C1 segment of cervical spinal cord (tissue), 14 donors: Measurements from ENCODE around the gene KCNMA1.
A peak's percentile ranks its signal among the peaks of the same experiment; 100 is the strongest.
"Not testable (repeated sequence)": the region's sequence is repeated elsewhere in the genome, so short reads cannot be mapped to it uniquely, and the experiment has no call there.

ENCODE experiments used
- DNase-seq, 14 donors: peaks; one replicate each; lab custom pipeline; 2025; lab: John Stamatoyannopoulos, UW

Gene KCNMA1

DNA sequence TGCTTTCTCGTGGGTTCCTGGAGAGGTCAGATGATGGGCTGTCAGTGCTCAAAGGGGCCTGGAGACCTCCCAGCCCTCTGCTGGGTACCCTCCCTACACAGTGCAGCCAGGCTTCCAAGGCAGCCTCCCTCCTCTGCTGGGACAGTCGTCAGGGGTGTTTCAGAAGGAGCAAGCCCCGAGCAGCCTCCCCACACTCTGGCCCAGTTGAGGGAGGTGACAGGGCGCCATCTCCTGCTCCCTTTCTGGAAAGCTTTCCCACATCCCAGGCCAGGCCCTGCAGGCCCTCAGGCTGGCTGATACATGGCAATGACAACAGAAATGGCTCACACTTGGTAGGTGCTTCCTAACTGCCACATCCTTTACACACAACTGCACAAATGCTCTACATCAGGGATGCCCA is 32.1 kb downstream of the KCNMA1 start:
- DNase-seq: no peak

DNA sequence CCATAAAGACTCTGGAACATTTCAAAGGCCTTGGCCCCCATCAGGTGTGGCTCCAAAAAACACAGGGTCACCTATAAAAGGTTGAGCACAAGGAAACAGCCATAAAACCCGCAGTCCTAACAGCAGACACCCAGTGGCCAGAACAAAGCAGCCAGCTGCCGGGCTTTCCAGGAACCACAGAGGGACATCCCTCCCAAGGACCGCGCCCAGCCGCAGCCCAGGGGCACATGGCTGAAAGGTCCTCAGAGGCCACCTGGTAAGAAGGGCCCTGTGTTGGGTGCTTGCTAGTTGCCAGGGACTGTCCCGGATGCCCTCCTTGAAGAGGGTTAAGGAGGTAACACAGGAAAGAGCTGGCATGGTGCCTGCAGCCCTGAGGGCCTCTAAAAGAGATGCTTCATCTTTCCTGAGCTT is 32.7 kb downstream of the KCNMA1 start:
- DNase-seq: no peak

DNA sequence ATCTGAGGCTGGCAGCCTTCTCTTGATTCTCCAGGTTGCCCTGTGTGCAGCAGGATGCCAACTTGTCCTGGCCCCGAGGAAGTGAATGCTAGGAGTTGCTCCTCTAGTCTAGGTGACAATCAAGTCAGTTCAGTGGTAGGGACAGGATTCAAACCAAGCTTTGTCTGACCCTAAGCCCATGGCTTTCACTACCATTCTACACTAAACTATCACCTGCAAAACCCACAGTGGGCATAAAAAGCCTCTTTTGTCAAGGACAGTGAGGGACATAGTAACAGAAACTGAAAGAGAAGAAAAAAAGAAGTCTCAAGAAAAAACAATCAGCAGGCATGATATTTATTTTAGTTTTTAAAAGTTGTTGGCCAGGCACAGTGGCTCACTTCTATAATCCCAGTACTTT is 33.5 kb downstream of the KCNMA1 start:
- no peak for DNase-seq

GRCh38 chr10:77603534-77603927 is 34.1 kb downstream of the KCNMA1 start:
- DNase-seq: no peak

DNA sequence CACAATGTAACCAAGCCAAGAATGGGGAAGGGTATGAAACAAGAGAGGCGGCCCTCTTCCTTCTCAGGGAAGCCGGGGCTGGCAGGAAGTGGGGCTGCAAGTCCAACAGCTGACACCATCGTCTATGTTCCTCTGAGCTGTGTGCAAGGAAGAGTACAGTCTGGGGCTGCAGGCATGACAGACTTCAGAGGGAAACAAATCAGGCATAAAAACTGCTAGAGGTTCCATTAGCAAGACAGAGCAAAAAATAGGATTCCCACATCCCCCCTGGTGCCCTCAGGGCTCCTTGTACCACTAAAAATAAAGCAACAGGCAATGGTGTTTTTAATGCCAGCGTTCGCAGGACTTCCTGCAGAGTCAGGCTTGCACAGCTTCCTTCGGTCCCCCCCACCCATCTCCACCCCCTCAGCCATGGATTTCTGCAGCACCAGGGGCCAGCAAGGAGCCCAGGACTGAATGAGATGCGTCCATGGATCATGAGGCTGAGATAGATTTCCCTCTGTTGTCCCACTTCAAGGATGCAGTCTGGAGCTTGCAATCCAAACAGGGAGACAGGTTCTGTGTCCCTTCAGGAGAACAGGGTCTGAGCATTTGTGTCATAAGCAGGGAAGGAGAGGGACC is 34.6 kb downstream of the KCNMA1 start:
- peak in 2 of 14 donors; percentile 11 to 20 for DNase-seq

GRCh38 chr10:77602231-77602912 is 35.2 kb downstream of the KCNMA1 start:
- no peak for DNase-seq

GRCh38 chr10:77601488-77601887 is 36.1 kb downstream of the KCNMA1 start:
- DNase-seq: no peak

DNA sequence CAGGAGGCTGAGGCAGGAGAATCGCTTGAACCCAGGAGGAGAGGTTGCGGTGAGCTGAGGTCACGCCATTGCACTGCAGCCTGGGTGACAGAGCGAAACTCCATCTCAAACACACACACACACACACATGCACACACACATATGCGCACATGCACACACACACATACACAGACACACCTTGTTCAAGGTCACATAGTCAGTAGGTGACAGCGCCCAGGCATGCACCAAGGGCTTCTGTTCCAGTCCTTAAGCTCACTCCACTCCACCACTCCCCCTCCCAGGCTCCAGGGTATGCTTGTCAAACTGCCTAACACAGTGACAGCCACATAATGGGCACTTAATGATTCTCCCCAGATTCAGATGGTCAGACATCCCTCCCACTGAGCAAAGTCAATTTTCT is 37.0 kb downstream of the KCNMA1 start:
- DNase-seq: no peak

- no peak for DNase-seq
Observed at GRCh38 chr10:77599651-77600050, 38.0 kb downstream of the KCNMA1 start.

GRCh38 chr10:77598606-77599005 is 39.0 kb downstream of the KCNMA1 start:
- DNase-seq: no peak

GRCh38 chr10:77597560-77597959 is 40.0 kb downstream of the KCNMA1 start:
- DNase-seq: no peak

- DNase-seq: no peak
Observed at GRCh38 chr10:77594471-77594783, 43.2 kb downstream of the KCNMA1 start.

GRCh38 chr10:77593771-77594470 is 43.7 kb downstream of the KCNMA1 start:
- peak in 1 of 14 donors; percentile 17 for DNase-seq

DNA sequence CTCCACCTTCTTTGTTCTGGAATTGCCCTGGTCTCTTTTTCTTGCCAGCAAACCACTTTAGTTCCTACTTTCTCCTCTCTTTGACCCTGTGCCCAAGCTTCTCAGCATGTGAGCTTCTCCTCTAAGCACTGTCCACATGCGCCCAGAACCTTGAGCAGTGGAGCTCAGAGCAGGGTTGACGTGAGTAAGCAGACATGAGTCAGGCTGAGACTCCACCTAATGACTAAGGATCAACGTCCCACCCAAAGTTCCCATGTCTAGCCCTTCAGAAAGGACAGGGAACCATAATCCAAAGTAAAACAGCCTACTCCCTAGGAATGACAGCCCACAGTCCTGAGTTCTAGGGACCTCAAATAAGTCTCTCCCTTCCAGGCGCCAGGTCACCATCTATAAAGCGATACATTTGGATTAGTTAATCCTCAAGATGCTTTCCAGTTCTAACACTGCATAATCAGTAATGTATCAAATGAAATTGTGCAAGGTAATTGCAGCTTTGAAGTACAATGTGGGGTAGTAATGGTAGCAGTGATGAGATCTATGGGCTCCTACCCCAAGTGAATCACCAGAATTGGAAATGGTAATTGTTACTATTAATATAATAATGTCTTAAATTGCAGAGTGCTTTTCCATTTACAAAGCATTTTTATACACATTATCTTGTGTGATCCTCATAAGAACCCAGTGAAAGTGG is 44.5 kb downstream of the KCNMA1 start:
- DNase-seq: peak in 2 of 14 donors; percentile 10 to 25

DNA sequence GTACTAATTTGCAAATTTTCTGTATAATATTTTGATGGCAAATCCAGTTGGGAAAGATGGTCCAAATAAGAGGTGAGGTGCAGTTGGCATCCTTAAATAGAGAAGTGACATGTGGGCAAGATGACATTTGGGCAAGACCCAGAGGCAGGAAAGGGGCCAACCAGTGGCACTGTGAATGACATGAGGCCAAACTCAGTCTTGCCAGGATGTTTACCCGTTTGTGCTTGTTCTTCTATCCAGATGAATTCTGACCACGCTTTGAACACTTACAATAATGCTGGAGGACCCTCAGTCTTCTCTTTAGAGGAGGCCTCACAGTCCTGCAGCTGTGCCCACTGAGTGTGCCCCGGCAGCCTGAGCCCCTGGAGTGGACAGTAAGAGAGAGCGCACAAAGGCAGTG is 45.1 kb downstream of the KCNMA1 start:
- DNase-seq: no peak

DNA sequence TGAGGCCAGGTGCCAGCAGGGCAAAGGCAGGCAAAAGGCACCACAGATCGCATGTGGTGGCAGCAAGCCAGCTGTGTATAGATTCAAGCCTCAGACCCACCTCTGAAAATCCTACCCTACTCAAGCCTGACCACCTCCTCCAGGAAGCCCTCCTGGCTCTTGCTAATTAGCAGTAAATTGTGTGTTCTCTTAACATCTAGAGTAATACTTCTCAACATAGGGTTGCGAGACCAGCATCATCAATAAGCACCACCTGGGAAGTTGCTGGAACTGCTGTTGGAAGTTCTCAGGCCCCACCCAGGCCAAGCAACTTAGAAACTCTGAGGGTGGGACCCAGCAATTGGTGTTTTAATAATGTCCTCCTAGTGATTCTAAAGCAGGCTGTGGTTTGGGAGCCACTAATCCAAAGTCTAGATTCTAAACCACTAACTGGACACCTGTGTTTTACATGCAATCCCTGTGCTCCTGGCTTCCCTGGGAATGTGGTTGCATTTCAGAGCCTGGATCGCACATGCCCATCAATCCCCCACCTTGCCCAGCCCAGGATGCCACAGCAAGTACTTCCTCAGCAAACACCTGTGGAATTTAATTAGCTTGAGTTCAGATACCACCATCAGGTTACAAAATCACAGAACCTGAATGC is 46.2 kb downstream of the KCNMA1 start:
- DNase-seq: no peak

- DNase-seq: no peak
Observed at GRCh38 chr10:77590344-77591237, 47.0 kb downstream of the KCNMA1 start.

DNA sequence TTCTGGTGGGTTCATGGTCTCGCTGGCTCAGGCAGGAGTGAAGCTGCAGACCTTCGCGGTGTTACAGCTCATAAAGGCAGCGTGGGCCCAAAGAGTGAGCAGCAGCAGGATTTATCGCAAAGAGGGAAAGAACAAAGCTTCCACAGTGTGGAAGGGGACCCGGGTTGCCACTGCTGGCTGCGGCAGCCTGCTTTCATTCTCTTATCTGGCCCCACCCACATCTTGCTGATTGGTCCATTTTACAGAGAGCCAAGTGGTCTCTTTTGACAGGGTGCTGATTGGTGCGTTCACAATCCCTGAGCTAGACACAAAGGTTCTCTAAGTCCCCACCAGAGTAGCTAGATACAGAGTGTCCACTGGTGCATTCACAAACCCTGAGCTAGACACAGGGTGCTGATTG is 47.9 kb downstream of the KCNMA1 start:
- not testable (repeated sequence) for DNase-seq

- no peak for DNase-seq
Observed at GRCh38 chr10:77588886-77589285, 48.7 kb downstream of the KCNMA1 start.

GRCh38 chr10:77587416-77587790 is 50.2 kb downstream of the KCNMA1 start:
- no peak for DNase-seq
